ENCODE measurements around the gene ITGB2. TPM values are rescaled to one million over a fixed set of nuclear protein-coding genes. Genes with fewer than 3 reads are reported as not detected.

Gene ITGB2
- total RNA-seq, 1 experiment from 2014 or later, result 45.1 TPM

- CTCF ChIA-PET, result no interaction called here
- no peaks in the 10 kb centered on the region for H3K4me1 ChIP-seq (ENCODE audit: insufficient read depth, low read length)
- ATAC-seq (no peak), DNase-seq (no peak)
- intact Hi-C loops (cut with micrococcal nuclease), result no loop called here
- TF ChIP-seq EZH2 (IDR thresholded peaks at IDR 0.05; ENCODE audit: low read length, unreplicated experiment) (no peak), EZH2phosphoT487 (IDR thresholded peaks at IDR 0.05; ENCODE audit: borderline replicate concordance, low read length) (no peak), CTCF (conservative IDR thresholded peaks at IDR 0.05; ENCODE audit: low read depth, low read length) (no peak)
- no peaks in the 10 kb centered on the region for H3F3A ChIP-seq (ENCODE audit: low read length, unreplicated experiment)
- no peak overlapping the region for H3K9ac ChIP-seq (ENCODE audit: low read length)
- BruUV-seq (replicated peaks), result no TSS peak
- H3K9me3 ChIP-seq (ENCODE audit: low read length), result no peaks in the 10 kb centered on the region
- no peaks in the 10 kb centered on the region for H3K27me3 ChIP-seq (ENCODE audit: low read length)
- no peak overlapping the region for H3K4me2 ChIP-seq (ENCODE audit: low read length)
- H3K4me3 ChIP-seq (ENCODE audit: low read length), result no peak overlapping the region
- H3K27ac ChIP-seq (ENCODE audit: low read length), result no peak overlapping the region
- H3K9me2 ChIP-seq (replicated peaks; ENCODE audit: low read length), result no peaks in the 10 kb centered on the region
- H4K20me1 ChIP-seq (ENCODE audit: low read length), result peaks cover 44% of the 10 kb centered on the region; the same call in 1 of the 2 replicates
- peaks cover 72% of the 10 kb centered on the region for H3K36me3 ChIP-seq (ENCODE audit: low read depth, low read length)
- peaks cover 81% of the 10 kb centered on the region for H3K79me2 ChIP-seq (ENCODE audit: low read length)
- no peak overlapping the region for H2AFZ ChIP-seq (ENCODE audit: low read length)
- POLR2A ChIA-PET (ENCODE audit: unreplicated experiment), result no interaction called here
Measured at GRCh38 chr21:44855572-44855971, 65.1 kb downstream of the ITGB2 start.

GRCh38 chr21:44854664-44855446, 65.8 kb downstream of the ITGB2 start:
- H3K36me3 ChIP-seq (ENCODE audit: low read depth, low read length), result peaks cover 78% of the 10 kb centered on the region
- ChIA-PET CTCF (no interaction called here), POLR2A (ENCODE audit: unreplicated experiment) (no interaction called here)
- peaks cover 44% of the 10 kb centered on the region; the same call in 1 of the 2 replicates for H4K20me1 ChIP-seq (ENCODE audit: low read length)
- ATAC-seq (no peak), DNase-seq (no peak)
- no peaks in the 10 kb centered on the region for H3F3A ChIP-seq (ENCODE audit: low read length, unreplicated experiment)
- no peaks in the 10 kb centered on the region for H3K27me3 ChIP-seq (ENCODE audit: low read length)
- H3K9me2 ChIP-seq (replicated peaks; ENCODE audit: low read length), result no peaks in the 10 kb centered on the region
- no peaks in the 10 kb centered on the region for H3K9me3 ChIP-seq (ENCODE audit: low read length)
- BruUV-seq (replicated peaks), result no TSS peak
- no peak for TF ChIP-seq CTCF (conservative IDR thresholded peaks at IDR 0.05; ENCODE audit: low read depth, low read length)
- TF ChIP-seq EZH2phosphoT487 (IDR thresholded peaks at IDR 0.05; ENCODE audit: borderline replicate concordance, low read length), result no peak
- TF ChIP-seq EZH2 (IDR thresholded peaks at IDR 0.05; ENCODE audit: low read length, unreplicated experiment), result no peak
- H3K9ac ChIP-seq (ENCODE audit: low read length), result no peak overlapping the region
- peaks cover 74% of the 10 kb centered on the region for H3K79me2 ChIP-seq (ENCODE audit: low read length)
- H2AFZ ChIP-seq (ENCODE audit: low read length), result no peak overlapping the region
- intact Hi-C loops (cut with micrococcal nuclease), result no loop called here
- H3K4me1 ChIP-seq (ENCODE audit: insufficient read depth, low read length), result no peaks in the 10 kb centered on the region
- no peak overlapping the region for H3K4me3 ChIP-seq (ENCODE audit: low read length)
- no peak overlapping the region for H3K4me2 ChIP-seq (ENCODE audit: low read length)
- no peak overlapping the region for H3K27ac ChIP-seq (ENCODE audit: low read length)

- DNase-seq, result no peak
- Histone ChIP-seq H3K79me2 (ENCODE audit: low read length) (peaks cover 69% of the 10 kb centered on the region), H3K9me2 (replicated peaks; ENCODE audit: low read length) (no peaks in the 10 kb centered on the region), H3K4me3 (ENCODE audit: low read length) (no peak overlapping the region), H4K20me1 (ENCODE audit: low read length) (peaks cover 40% of the 10 kb centered on the region; the same call in 1 of the 2 replicates), H3K36me3 (ENCODE audit: low read depth, low read length) (peaks cover 78% of the 10 kb centered on the region), H2AFZ (ENCODE audit: low read length) (no peak overlapping the region), H3K9me3 (ENCODE audit: low read length) (no peaks in the 10 kb centered on the region), H3K9ac (ENCODE audit: low read length) (no peak overlapping the region), H3K27me3 (ENCODE audit: low read length) (no peaks in the 10 kb centered on the region), H3K27ac (ENCODE audit: low read length) (no peak overlapping the region), H3F3A (ENCODE audit: low read length, unreplicated experiment) (no peaks in the 10 kb centered on the region), H3K4me2 (ENCODE audit: low read length) (no peak overlapping the region), H3K4me1 (ENCODE audit: insufficient read depth, low read length) (no peaks in the 10 kb centered on the region)
- BruUV-seq (replicated peaks), result no TSS peak
- ATAC-seq, result no peak
- intact Hi-C loops (cut with micrococcal nuclease), result no loop called here
- no peak for TF ChIP-seq EZH2phosphoT487 (IDR thresholded peaks at IDR 0.05; ENCODE audit: borderline replicate concordance, low read length)
- no peak for TF ChIP-seq CTCF (conservative IDR thresholded peaks at IDR 0.05; ENCODE audit: low read depth, low read length)
- no peak for TF ChIP-seq EZH2 (IDR thresholded peaks at IDR 0.05; ENCODE audit: low read length, unreplicated experiment)
- POLR2A ChIA-PET (ENCODE audit: unreplicated experiment), result no interaction called here
- CTCF ChIA-PET, result no interaction called here
Measured at GRCh38 chr21:44854391-44854663, 66.4 kb downstream of the ITGB2 start.
